ENCODE data around the gene TEX28. TPM values are rescaled to one million over a fixed set of nuclear protein-coding genes. Genes with fewer than 3 reads are reported as not detected.

The TEX28 gene
- total RNA-seq, 1 experiment from 2014 or later, result not detected

DNA sequence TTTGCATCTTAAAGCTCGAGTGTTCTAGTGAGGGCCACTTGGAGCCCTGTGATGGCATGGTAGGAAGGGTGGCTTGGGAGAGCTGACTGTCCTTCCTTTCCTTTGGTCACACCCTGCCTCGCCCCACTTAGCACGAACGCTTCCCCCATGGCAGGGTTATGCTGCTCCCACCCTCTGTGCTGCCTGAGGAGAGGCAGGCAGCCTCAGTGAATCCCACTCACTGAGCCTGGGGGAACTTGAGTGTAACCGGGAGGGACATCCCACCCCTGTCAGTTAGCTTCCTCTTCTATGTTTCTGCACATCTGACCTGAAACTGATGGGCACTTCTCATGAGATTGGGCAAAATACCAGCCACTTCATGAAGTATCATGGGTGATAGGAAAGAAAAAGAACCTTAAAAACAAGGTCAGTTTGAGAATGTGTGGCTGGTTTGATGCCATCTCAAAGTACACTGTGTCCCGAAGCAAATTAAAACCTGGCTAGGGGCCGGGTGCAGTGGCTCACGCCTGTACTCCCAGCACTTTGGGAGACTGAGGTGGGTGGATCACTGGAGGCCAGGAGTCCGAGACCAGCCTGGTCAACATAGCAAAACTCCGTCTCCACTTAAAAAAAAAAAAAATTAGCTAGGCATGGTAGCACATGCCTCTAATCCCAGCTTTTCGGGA is 10.7 kb upstream of the TEX28 start:
- Histone ChIP-seq H3K36me3 (ENCODE audit: control insufficient read depth in 1 of 2, insufficient read depth in 2 of 2, low read length in 2 of 2) (no peaks in the 10 kb centered on the region), H3K27me3 (ENCODE audit: insufficient read depth, low read length) (no peaks in the 10 kb centered on the region), H3K27ac (ENCODE audit: low read depth, low read length) (no peak overlapping the region), H3K9me2 (ENCODE audit: insufficient read depth) (no peaks in the 10 kb centered on the region), H3K4me2 (ENCODE audit: low read length) (no peak overlapping the region), H4K20me1 (ENCODE audit: insufficient read depth) (no peaks in the 10 kb centered on the region), H3K4me1 (ENCODE audit: control insufficient read depth in 1 of 2, insufficient read depth in 2 of 2, low read length in 2 of 2) (0 out of 4 replicates have a peak, but pooled peaks cover 0 to 4% of the 10 kb centered on the region in 2 experiments), H3K79me2 (ENCODE audit: insufficient read depth, low read length) (no peaks in the 10 kb centered on the region), H3K9me3 (ENCODE audit: control insufficient read depth in 1 of 2, insufficient read depth in 1 of 2, low read depth in 1 of 2, low read length in 2 of 2) (no peaks in the 10 kb centered on the region), H3K9ac (ENCODE audit: low read length) (no peak overlapping the region), H2AFZ (ENCODE audit: low read depth, low read length, poor library complexity, severe bottlenecking) (no peak overlapping the region), H3K4me3 (replicated peaks in 1 of 2; ENCODE audit: low read depth in 1 of 2, low read length in 2 of 2) (no peak overlapping the region)
- no TSS peak for BruUV-seq (replicated peaks)
- intact Hi-C loops (cut with micrococcal nuclease), result no loop called here
- ChIA-PET POLR2A (no interaction called here), CTCF (no interaction called here), RAD21 (ENCODE audit: low non-redundant PET in 1 of 2, low total read pairs in 2 of 2, uncharacterized antibody in 2 of 2, unreplicated experiment in 2 of 2) (no interaction called here)
- ATAC-seq, result no peak
- no peak for DNase-seq (ENCODE audit: low read depth, low spot score)
- no peak for TF ChIP-seq POLR2AphosphoS5 (IDR thresholded peaks at IDR 0.05; ENCODE audit: low read depth, low read length)
- TF ChIP-seq, protein P1, sequence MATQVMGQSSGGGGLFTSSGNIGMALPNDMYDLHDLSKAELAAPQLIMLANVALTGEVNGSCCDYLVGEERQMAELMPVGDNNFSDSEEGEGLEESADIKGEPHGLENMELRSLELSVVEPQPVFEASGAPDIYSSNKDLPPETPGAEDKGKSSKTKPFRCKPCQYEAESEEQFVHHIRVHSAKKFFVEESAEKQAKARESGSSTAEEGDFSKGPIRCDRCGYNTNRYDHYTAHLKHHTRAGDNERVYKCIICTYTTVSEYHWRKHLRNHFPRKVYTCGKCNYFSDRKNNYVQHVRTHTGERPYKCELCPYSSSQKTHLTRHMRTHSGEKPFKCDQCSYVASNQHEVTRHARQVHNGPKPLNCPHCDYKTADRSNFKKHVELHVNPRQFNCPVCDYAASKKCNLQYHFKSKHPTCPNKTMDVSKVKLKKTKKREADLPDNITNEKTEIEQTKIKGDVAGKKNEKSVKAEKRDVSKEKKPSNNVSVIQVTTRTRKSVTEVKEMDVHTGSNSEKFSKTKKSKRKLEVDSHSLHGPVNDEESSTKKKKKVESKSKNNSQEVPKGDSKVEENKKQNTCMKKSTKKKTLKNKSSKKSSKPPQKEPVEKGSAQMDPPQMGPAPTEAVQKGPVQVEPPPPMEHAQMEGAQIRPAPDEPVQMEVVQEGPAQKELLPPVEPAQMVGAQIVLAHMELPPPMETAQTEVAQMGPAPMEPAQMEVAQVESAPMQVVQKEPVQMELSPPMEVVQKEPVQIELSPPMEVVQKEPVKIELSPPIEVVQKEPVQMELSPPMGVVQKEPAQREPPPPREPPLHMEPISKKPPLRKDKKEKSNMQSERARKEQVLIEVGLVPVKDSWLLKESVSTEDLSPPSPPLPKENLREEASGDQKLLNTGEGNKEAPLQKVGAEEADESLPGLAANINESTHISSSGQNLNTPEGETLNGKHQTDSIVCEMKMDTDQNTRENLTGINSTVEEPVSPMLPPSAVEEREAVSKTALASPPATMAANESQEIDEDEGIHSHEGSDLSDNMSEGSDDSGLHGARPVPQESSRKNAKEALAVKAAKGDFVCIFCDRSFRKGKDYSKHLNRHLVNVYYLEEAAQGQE (IDR thresholded peaks at IDR 0.05; ENCODE audit: low read depth), result no peak
- no peak for TF ChIP-seq POLR2A (IDR thresholded peaks at IDR 0.05; ENCODE audit: borderline replicate concordance, extremely low read depth, insufficient read depth, insufficient read length)
- TF ChIP-seq, protein P2, sequence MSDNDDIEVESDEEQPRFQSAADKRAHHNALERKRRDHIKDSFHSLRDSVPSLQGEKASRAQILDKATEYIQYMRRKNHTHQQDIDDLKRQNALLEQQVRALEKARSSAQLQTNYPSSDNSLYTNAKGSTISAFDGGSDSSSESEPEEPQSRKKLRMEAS (IDR thresholded peaks at IDR 0.05), result no peak
- no peak for TF ChIP-seq RAD21 (IDR thresholded peaks at IDR 0.05; ENCODE audit: low read depth)
- TF ChIP-seq CBX3 (IDR thresholded peaks at IDR 0.05; ENCODE audit: low read depth), result no peak
- no peak for TF ChIP-seq ELF1 (IDR thresholded peaks at IDR 0.05; ENCODE audit: borderline replicate concordance, low read depth)

Measured in HCT116 (cell line).